Astrocyte (in vitro differentiated cells and primary cell): Measurements from ENCODE around the gene CBFB.

Experiments
- CTCF ChIP-seq: IDR thresholded peaks from 2 replicates; pipeline ENCODE4 v1.5.1; 2011; ENCODE audit warnings: low read depth, mild to moderate bottlenecking, inconsistent platforms, low read length, moderate library complexity; ENCODE audit not compliant: insufficient read depth
- EZH2 ChIP-seq: IDR thresholded peaks from 2 replicates; pipeline ENCODE4 v1.6.1; 2012; ENCODE audit warnings: mild to moderate bottlenecking, low read length, inconsistent platforms; ENCODE audit not compliant: insufficient read depth

GRCh38 chr16:67027046-67027445, 1.9 kb upstream of the CBFB start:
- TF ChIP-seq CTCF (no peak), EZH2 (no peak)
